NCI-H2227 (cell line): ENCODE measurements around the gene SLTM.
"Not testable (repeated sequence)": the region's sequence is repeated elsewhere in the genome, so short reads cannot be mapped to it uniquely, and the experiment has no call there.

ENCODE experiments used
- DNase-seq: peaks from one replicate; lab custom pipeline; 2025; ENCODE audit not compliant: unreplicated experiment; lab: John Stamatoyannopoulos, UW

The SLTM gene

GRCh38 chr15:58933281-58934113 lies at the start of gene SLTM:
Gene SLTM, minus strand, starts transcription at chr15:58933679. Its CDS starts 114 bp downstream, at chr15:58933565.
- DNase-seq = peak; percentile 91

- DNase-seq = no peak
Observed at GRCh38 chr15:58983261-58983660, 49.8 kb upstream of the SLTM start.

GRCh38 chr15:58981808-58982475 lies 48.5 kb upstream of the SLTM start:
- no peak for DNase-seq

GRCh38 chr15:58980351-58980939 lies 47.0 kb upstream of the SLTM start:
- peak; percentile 19 for DNase-seq

- DNase-seq = no peak
Observed at GRCh38 chr15:58977887-58978286, 44.4 kb upstream of the SLTM start.

- no peak for DNase-seq
Observed at GRCh38 chr15:58967479-58967878, 34.0 kb upstream of the SLTM start.

GRCh38 chr15:58966698-58967097 lies 33.2 kb upstream of the SLTM start:
- DNase-seq = no peak

GRCh38 chr15:58962662-58963565 lies 29.4 kb upstream of the SLTM start:
- DNase-seq = no peak

GRCh38 chr15:58962136-58962535 lies 28.7 kb upstream of the SLTM start:
- no peak for DNase-seq

- no peak for DNase-seq
Observed at GRCh38 chr15:58958811-58959210, 25.3 kb upstream of the SLTM start.

GRCh38 chr15:58957101-58957973 lies 23.9 kb upstream of the SLTM start:
- peak; percentile 66 for DNase-seq

- peak; percentile 20 for DNase-seq
Observed at GRCh38 chr15:58952751-58953150, 19.3 kb upstream of the SLTM start.

- DNase-seq = peak; percentile 31
Observed at GRCh38 chr15:58951388-58952007, 18.0 kb upstream of the SLTM start.

- no peak for DNase-seq
Observed at GRCh38 chr15:58947179-58947578, 13.7 kb upstream of the SLTM start.

- DNase-seq = not testable (repeated sequence)
Observed at GRCh38 chr15:58934974-58935373, 1.5 kb upstream of the SLTM start.

GRCh38 chr15:58934521-58934920 lies 1.0 kb upstream of the SLTM start:
- DNase-seq = no peak

- no peak for DNase-seq
Observed at GRCh38 chr15:58934114-58934447, 602 bp upstream of the SLTM start.

GRCh38 chr15:58932710-58933280 lies 684 bp downstream of the SLTM start:
- DNase-seq = peak; percentile 57

GRCh38 chr15:58931987-58932588 lies 1.4 kb downstream of the SLTM start:
- no peak for DNase-seq
